HepG2 (cell line): Measurements from ENCODE around the gene PMM2. TPM values are rescaled to one million over a fixed set of nuclear protein-coding genes. Genes with fewer than 3 reads are reported as not detected.
A peak's percentile ranks its signal among the peaks of the same experiment; 100 is the strongest.

Experiments
- ADNP ChIP-seq: sonication (generic); formaldehyde crosslinking; IDR thresholded peaks from 2 replicates; pipeline ENCODE4 v1.4.0; 2020; ENCODE audit warnings: missing genetic modification reagents
- AFF4 ChIP-seq: sonication (generic); formaldehyde crosslinking; IDR thresholded peaks from 2 replicates; pipeline ENCODE4 v1.4.0; 2020; ENCODE audit warnings: missing genetic modification reagents
- BCL3 ChIP-seq: sonication (generic); formaldehyde crosslinking; IDR thresholded peaks from 2 replicates; pipeline ENCODE4 v1.5.1; 2020; ENCODE audit warnings: mild to moderate bottlenecking, missing genetic modification reagents, moderate library complexity
- CCDC6 ChIP-seq: sonication (generic); formaldehyde crosslinking; IDR thresholded peaks from 2 replicates; pipeline ENCODE4 v1.8.1; 2022; ENCODE audit warnings: mild to moderate bottlenecking, missing genetic modification reagents, moderate library complexity
- KLF12 ChIP-seq: sonication (generic); formaldehyde crosslinking; IDR thresholded peaks from 2 replicates; pipeline ENCODE4 v1.4.0; 2020; ENCODE audit warnings: missing genetic modification reagents, borderline replicate concordance
- KLF13 ChIP-seq: sonication (generic); formaldehyde crosslinking; IDR thresholded peaks from 2 replicates; pipeline ENCODE4 v1.4.0; 2020; ENCODE audit warnings: mild to moderate bottlenecking, missing genetic modification reagents
- RBAK ChIP-seq: sonication (generic); formaldehyde crosslinking; IDR thresholded peaks from 2 replicates; pipeline ENCODE4 v1.5.1; 2020; ENCODE audit warnings: mild to moderate bottlenecking, missing genetic modification reagents
- TAF1 ChIP-seq: sonication (generic); formaldehyde crosslinking; IDR thresholded peaks from 2 replicates; pipeline ENCODE4 v1.4.0; 2020; ENCODE audit warnings: missing genetic modification reagents
- TEF ChIP-seq: sonication (generic); formaldehyde crosslinking; IDR thresholded peaks from 2 replicates; pipeline ENCODE4 v1.5.0; 2020; ENCODE audit warnings: missing genetic modification reagents
- U2AF1 ChIP-seq: fragments of 200-400 bp; formaldehyde crosslinking; optimal IDR thresholded peaks from 2 replicates; pipeline ENCODE3; 2017; ENCODE audit warnings: mild to moderate bottlenecking, low read depth, low read length
- USF2 ChIP-seq, 2 experiments: sonication (generic) in 1 of 2; formaldehyde crosslinking in 1 of 2; IDR thresholded peaks; 2 replicates each; pipeline versions ENCODE4 v1.5.1 to v1.6.1; 2011 to 2020; ENCODE audit warnings: borderline replicate concordance in 1 of 2, low read depth in 1 of 2, low read length in 1 of 2, mild to moderate bottlenecking in 1 of 2, missing genetic modification reagents in 1 of 2, moderate library complexity in 1 of 2
- WIZ ChIP-seq: sonication (generic); formaldehyde crosslinking; IDR thresholded peaks from 2 replicates; pipeline ENCODE4 v1.5.1; 2020; ENCODE audit warnings: mild to moderate bottlenecking, missing genetic modification reagents
- XRCC5 ChIP-seq: fragments of 200-400 bp; formaldehyde crosslinking; optimal IDR thresholded peaks from 2 replicates; pipeline ENCODE3; 2017; ENCODE audit warnings: mild to moderate bottlenecking, low read length
- ZNF616 ChIP-seq: sonication (generic); formaldehyde crosslinking; IDR thresholded peaks from 2 replicates; pipeline ENCODE4 v1.5.0; 2020; ENCODE audit warnings: low read depth, mild to moderate bottlenecking, missing genetic modification reagents
- ZNF747 ChIP-seq: sonication (generic); formaldehyde crosslinking; IDR thresholded peaks from 2 replicates; pipeline ENCODE4 v1.8.1; 2023; ENCODE audit warnings: missing genetic modification reagents, mild to moderate bottlenecking, borderline replicate concordance
- polyA plus RNA-seq, 8 experiments: library from polyadenylated mRNA; depleted of rRNA in 3 of 8; stranded (reverse) in 7 of 8; unstranded in 1 of 8; fragments of >200 nt; fragmentation: Illumina TruSeq in 4 of 8; extraction: Trizol in 4 of 8; gene quantifications; 2 replicates each; pipeline versions ENCODE4 v1.2.1 to v1.2.3, GENCODE V29; 2011 to 2016; ENCODE audit warnings: low read depth in 4 of 8, missing spikeins in 1 of 8, mixed read lengths in 1 of 8; ENCODE audit not compliant: insufficient read depth in 1 of 8
- total RNA-seq, 5 experiments: library from RNA; depleted of rRNA; stranded (reverse); fragments of >200 nt; fragmentation: Illumina TruSeq; extraction: Trizol; gene quantifications; 2 replicates each; pipeline ENCODE4 v1.2.3, GENCODE V29; 2016; ENCODE audit warnings: low read depth in 1 of 5
- TF ChIP-seq, protein P1 (sequence below): sonication (generic); formaldehyde crosslinking; conservative IDR thresholded peaks from 2 replicates; pipeline ENCODE4 v1.4.0; 2020; ENCODE audit warnings: mild to moderate bottlenecking, missing genetic modification reagents, moderate library complexity

PMM2 gene
- total and polyA plus RNA-seq, 2 of the 13 experiments (the other 11 are each of a cell fraction or from before 2014, with no cell fraction given), result 52.2 to 93.7 TPM

- no peak for TF ChIP-seq AFF4 (CRISPR knock-in tag)
- no peak; the same call in 1 of the 2 replicates for TF ChIP-seq KLF12 (CRISPR knock-in tag)
- peak; percentile 65; the same call in 1 of the 2 replicates for TF ChIP-seq RBAK
- TF ChIP-seq ADNP (CRISPR knock-in tag), result 0 out of 2 replicates have a peak, but pooled peaks have one; percentile 52
- TF ChIP-seq USF2 (IDR thresholded peaks at IDR 0.05; ENCODE audit: low read depth, low read length), result no peak
- TF ChIP-seq USF2 (CRISPR knock-in tag; IDR thresholded peaks at IDR 0.05; ENCODE audit: borderline replicate concordance), result peak; percentile 12; the same call in 1 of the 2 replicates
- peak; percentile 88 for TF ChIP-seq ZNF747 (CRISPR knock-in tag)
- TF ChIP-seq KLF13 (CRISPR knock-in tag), result peak; percentile 84; the same call in 1 of the 2 replicates
- peak; percentile 97 for TF ChIP-seq TAF1 (CRISPR knock-in tag)
- no peak; the same call in none of the 2 replicates for TF ChIP-seq BCL3 (CRISPR knock-in tag)
- TF ChIP-seq U2AF1, result peak; percentile 49
- peak; percentile 26; the same call in 1 of the 2 replicates for TF ChIP-seq ZNF616 (CRISPR knock-in tag)
- TF ChIP-seq, protein P1, sequence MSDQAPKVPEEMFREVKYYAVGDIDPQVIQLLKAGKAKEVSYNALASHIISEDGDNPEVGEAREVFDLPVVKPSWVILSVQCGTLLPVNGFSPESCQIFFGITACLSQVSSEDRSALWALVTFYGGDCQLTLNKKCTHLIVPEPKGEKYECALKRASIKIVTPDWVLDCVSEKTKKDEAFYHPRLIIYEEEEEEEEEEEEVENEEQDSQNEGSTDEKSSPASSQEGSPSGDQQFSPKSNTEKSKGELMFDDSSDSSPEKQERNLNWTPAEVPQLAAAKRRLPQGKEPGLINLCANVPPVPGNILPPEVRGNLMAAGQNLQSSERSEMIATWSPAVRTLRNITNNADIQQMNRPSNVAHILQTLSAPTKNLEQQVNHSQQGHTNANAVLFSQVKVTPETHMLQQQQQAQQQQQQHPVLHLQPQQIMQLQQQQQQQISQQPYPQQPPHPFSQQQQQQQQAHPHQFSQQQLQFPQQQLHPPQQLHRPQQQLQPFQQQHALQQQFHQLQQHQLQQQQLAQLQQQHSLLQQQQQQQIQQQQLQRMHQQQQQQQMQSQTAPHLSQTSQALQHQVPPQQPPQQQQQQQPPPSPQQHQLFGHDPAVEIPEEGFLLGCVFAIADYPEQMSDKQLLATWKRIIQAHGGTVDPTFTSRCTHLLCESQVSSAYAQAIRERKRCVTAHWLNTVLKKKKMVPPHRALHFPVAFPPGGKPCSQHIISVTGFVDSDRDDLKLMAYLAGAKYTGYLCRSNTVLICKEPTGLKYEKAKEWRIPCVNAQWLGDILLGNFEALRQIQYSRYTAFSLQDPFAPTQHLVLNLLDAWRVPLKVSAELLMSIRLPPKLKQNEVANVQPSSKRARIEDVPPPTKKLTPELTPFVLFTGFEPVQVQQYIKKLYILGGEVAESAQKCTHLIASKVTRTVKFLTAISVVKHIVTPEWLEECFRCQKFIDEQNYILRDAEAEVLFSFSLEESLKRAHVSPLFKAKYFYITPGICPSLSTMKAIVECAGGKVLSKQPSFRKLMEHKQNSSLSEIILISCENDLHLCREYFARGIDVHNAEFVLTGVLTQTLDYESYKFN, result no peak; the same call in 1 of the 2 replicates
- no peak for TF ChIP-seq WIZ (CRISPR knock-in tag)
- TF ChIP-seq XRCC5, result peak; percentile 65
- no peak for TF ChIP-seq TEF (CRISPR knock-in tag)
- TF ChIP-seq CCDC6 (CRISPR knock-in tag), result 0 out of 2 replicates have a peak, but pooled peaks have one; percentile 6
Observed at GRCh38 chr16:8868416-8869211, 71.0 kb downstream of the PMM2 start, which contains the start of gene CARHSP1 (continued).
